GM06990 (cell line): ENCODE data around the gene PIK3AP1.

Experiments
- DNase-seq: peaks from one replicate; pipeline ENCODE4 v3.0.0-alpha.2; 2011; ENCODE audit not compliant: insufficient read length; ENCODE audit errors: extremely low read depth
- H3K27me3 ChIP-seq: replicated peaks from 2 replicates; pipeline ENCODE4 v1.6.0; 2011; ENCODE audit warnings: low read length; ENCODE audit not compliant: control insufficient read depth, insufficient read depth
- H3K36me3 ChIP-seq: 2 replicates; pipeline ENCODE4 v1.5.1; 2011; ENCODE audit warnings: low read length; ENCODE audit not compliant: control insufficient read depth, insufficient read depth
- H3K4me3 ChIP-seq: replicated peaks from 2 replicates; pipeline ENCODE4 v1.5.1; 2011; ENCODE audit warnings: low read depth, mild to moderate bottlenecking, control low read depth, low read length
- TF ChIP-seq, protein P1 (sequence below): IDR thresholded peaks from 2 replicates; pipeline ENCODE4 v1.5.1; 2011; ENCODE audit warnings: low read length, control low read depth, mild to moderate bottlenecking, inconsistent platforms; ENCODE audit not compliant: insufficient read depth, poor library complexity, severe bottlenecking

Gene PIK3AP1

DNA sequence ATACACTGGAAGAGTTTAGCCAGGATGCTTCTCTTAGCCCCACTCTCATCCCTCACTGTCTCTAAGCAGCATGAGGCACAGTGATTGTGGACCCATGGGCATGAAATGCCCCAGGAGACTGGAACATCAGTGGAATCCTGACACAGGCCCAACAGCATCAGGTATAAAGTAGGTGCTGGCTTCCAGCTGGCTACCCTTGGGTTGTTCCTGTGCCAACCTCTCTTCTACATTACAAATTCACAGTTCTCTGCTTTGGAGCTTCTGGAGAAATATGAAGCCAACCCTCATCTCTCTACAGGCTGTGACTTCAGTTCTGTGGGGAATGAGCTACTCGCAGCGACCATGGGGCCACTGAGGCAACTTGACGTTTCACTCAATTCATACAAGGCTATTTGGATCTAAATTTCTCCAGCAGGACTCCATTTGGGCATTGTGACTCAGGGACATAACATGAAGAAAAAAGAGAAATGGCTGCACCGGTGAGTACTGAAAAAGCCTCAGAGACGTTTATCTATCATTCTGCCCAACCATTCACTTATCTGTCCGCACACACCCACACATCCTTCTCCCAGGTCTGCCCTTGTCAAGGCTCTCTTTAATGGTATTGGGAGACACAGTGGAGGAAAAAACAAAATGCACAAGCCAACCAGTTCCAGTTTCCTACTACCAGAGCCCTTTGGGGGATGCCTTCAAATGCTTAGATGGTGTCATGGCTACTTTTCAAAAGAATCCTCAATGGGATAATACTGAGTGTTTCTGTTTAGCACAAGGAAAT lies 98.1 kb downstream of the PIK3AP1 start:
- TF ChIP-seq, protein P1, sequence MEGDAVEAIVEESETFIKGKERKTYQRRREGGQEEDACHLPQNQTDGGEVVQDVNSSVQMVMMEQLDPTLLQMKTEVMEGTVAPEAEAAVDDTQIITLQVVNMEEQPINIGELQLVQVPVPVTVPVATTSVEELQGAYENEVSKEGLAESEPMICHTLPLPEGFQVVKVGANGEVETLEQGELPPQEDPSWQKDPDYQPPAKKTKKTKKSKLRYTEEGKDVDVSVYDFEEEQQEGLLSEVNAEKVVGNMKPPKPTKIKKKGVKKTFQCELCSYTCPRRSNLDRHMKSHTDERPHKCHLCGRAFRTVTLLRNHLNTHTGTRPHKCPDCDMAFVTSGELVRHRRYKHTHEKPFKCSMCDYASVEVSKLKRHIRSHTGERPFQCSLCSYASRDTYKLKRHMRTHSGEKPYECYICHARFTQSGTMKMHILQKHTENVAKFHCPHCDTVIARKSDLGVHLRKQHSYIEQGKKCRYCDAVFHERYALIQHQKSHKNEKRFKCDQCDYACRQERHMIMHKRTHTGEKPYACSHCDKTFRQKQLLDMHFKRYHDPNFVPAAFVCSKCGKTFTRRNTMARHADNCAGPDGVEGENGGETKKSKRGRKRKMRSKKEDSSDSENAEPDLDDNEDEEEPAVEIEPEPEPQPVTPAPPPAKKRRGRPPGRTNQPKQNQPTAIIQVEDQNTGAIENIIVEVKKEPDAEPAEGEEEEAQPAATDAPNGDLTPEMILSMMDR: no peak
- DNase-seq: no peak

DNA sequence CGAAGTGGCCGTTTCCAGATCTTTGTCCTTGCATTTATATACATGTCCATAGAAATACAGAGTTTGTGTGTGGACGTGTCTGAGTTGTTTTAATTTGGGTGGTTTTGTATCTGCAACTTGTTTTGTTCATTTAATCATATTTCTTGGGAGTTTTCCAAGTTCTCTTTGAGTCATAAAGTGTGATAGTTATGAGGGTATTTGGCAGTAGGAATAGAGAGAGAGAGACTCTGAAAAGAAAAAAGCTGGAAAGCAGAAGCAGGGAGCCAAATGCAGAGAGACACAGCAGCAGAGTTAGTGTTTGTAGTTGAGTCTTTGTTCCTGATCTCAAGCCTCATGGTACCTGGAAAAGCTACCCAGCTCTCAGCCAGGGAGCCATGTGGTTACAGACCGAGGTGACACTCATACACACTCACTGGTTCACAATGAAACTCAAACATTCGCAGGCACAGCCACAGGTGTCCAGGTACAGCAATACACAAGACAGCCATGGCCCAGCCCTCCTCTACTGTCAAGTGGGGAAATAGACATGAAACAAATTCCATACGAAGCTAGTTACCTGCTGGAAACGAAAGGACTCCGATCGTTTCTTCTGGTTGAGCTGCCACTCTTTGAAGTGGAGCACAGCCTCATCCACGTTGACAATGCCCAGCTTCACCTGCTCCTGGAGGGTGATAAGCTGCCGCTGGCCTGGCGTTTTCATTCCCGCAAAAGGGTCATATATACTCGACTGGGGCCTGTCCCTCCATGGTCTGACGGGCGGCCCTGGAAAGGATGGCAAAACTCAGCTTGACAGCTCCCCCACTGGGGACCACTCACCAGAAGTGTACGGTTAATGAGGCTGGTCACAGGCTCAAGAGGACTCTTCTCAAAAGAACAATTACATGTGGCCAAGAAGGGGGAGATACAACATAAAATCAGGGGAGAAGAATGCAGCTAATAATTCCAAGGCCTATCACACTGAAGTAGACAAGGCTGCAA lies 100.2 kb downstream of the PIK3AP1 start:
- DNase-seq: no peak
- TF ChIP-seq, protein P1: no peak
- H3K27me3 ChIP-seq: no peaks in the 10 kb centered on the region
- H3K36me3 ChIP-seq: peaks cover 48% of the 10 kb centered on the region
- no peak overlapping the region for H3K4me3 ChIP-seq

More for the DNA sequence above, 98.1 kb downstream of the PIK3AP1 start:
- Histone ChIP-seq H3K27me3 (no peaks in the 10 kb centered on the region), H3K36me3 (peaks cover 38% of the 10 kb centered on the region), H3K4me3 (no peak overlapping the region)

DNA sequence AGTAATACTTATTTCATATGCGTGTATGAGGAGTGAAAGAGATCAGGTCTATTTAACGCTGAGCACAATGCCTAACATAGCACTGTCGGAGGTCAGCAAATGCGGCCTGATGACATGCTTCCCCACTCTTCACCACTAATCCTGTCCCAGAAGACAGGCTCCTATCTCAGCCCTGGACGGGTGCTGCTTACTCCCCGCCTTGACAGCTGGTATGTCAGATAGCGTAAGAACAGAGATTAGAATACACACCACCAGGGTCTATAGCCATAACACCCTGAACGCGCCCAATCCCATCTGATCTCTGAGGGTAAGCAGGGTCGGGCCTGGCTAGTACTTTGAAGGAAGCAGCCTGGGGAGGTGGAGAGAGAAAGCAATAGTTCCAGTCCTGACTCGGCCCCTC lies 101.2 kb downstream of the PIK3AP1 start:
- TF ChIP-seq, protein P1: no peak
- DNase-seq: no peak
- peaks cover 48% of the 10 kb centered on the region for H3K36me3 ChIP-seq
- no peaks in the 10 kb centered on the region for H3K27me3 ChIP-seq
- H3K4me3 ChIP-seq: no peak overlapping the region

DNA sequence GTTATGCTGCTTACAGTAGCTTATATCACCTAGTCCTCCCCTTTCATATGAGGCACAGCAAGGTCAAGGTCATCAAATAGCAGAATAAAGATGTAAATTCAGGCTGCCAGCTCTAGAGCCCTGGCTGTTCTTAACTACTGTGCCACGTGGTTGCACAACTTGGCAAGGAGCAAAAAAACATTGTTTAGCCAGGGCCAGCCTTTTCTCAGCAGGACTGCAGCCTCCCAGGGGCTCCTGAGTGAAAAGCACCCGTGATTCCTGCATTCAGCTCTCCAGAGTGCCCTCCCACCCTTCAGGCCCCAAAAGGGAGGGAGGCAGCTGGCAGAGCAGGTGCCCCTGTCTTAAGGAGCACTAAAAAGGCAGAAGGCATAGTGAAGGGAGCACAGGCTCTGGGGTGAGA lies 101.7 kb downstream of the PIK3AP1 start:
- Histone ChIP-seq H3K4me3 (no peak overlapping the region), H3K27me3 (no peaks in the 10 kb centered on the region), H3K36me3 (peaks cover 48% of the 10 kb centered on the region)
- TF ChIP-seq, protein P1: no peak
- DNase-seq: no peak

DNA sequence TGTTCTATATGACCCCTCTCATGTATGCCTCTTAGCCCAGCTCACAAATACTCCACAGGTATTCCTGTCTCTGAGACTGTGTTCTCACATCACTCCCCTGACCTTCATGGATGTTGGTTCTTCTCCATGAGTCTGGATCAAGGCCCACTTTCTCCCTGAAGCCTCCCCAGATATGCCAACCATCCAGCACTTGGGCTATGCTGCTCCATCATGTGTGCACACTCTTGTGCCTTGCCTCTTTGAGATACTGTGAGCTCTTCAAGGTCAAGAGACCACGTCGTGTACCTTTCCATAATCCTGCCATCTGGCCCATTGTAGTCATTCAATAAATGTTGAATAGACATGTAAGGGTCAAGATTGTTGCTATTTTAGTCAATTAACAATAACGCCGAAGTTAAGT lies 103.4 kb downstream of the PIK3AP1 start:
- H3K27me3 ChIP-seq: no peaks in the 10 kb centered on the region
- no peak overlapping the region for H3K4me3 ChIP-seq
- DNase-seq: no peak
- TF ChIP-seq, protein P1: no peak
- peaks cover 46% of the 10 kb centered on the region for H3K36me3 ChIP-seq
